ENCODE measurements around the gene MOG.

GRCh38 chr6:29652198-29652584 is 4.7 kb upstream of the MOG start:
- TF ChIP-seq, protein P1, sequence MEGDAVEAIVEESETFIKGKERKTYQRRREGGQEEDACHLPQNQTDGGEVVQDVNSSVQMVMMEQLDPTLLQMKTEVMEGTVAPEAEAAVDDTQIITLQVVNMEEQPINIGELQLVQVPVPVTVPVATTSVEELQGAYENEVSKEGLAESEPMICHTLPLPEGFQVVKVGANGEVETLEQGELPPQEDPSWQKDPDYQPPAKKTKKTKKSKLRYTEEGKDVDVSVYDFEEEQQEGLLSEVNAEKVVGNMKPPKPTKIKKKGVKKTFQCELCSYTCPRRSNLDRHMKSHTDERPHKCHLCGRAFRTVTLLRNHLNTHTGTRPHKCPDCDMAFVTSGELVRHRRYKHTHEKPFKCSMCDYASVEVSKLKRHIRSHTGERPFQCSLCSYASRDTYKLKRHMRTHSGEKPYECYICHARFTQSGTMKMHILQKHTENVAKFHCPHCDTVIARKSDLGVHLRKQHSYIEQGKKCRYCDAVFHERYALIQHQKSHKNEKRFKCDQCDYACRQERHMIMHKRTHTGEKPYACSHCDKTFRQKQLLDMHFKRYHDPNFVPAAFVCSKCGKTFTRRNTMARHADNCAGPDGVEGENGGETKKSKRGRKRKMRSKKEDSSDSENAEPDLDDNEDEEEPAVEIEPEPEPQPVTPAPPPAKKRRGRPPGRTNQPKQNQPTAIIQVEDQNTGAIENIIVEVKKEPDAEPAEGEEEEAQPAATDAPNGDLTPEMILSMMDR (IDR thresholded peaks at IDR 0.05): no peak
- no peak for TF ChIP-seq ZFX (IDR thresholded peaks at IDR 0.05; ENCODE audit: borderline replicate concordance)

Data from 22Rv1 (cell line).